Measurements from ENCODE around the gene NSDHL.
"Not testable (repeated sequence)": the region's sequence is repeated elsewhere in the genome, so short reads cannot be mapped to it uniquely, and the experiment has no call there.

NSDHL gene

DNA sequence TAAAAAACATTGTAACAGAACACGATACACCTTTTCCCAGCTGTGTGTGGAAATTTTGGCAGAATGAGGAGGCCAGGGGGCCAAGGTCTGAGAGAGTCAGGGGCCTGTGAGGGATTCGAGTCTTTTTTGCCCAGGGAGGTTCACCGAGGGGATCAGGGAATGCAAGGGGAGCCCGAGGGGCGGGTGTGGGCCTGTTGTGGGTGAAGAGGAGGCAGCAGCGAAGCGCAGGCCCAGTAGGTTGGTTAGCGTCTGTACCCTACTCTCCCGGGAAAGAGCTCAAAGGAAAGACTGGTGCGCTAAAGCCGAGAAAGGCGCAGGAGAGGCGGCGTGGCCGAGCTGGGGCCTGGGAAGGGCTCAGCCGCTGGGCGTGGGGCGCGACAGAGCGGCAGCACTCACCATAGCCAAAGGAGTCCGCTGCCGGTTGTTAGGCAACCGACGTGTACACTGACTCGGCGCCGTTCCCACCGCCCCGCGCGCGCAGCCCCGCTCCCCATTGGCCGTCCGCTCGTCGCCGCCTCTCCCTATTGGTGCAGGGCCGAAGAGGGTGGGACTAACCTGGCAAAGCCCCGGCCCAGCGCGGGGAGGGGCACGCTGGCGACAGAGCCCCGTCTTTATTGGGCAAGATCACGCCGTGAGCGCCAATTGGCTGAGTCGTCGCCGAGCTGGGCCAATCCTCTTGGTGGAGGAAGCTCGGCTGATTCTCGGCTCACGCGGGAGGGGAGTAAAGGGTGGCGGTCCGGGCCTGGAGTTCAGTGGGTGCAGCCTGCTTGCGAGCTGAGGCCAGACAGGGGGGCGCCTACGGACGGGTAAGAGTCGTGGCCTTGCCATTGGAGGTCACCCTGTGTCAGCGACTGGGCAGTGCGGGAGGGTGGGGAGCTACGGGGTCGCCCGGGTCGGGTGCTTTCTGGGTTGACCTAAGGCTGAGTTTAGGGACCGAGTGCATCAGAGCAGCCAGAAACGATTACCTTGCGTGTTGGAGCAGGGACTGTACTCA is at the start of gene NSDHL, which contains the start of gene CETN2:
NSDHL (plus strand) TSS at position 752 of the 994 bp plus-strand sequence. CDS start 15,262 bp downstream, outside the sequence.
CETN2 (minus strand) TSS at position 446 of the 994 bp plus-strand sequence; CDS start at position 399, 47 bp downstream.
- DNase-seq (ENCODE audit: low read depth in 1 of 2, low spot score in 1 of 2) = peak; percentile 85 to 94
- TF ChIP-seq JUND (IDR thresholded peaks at IDR 0.05; ENCODE audit: low read depth) = no peak
- in situ Hi-C loops (cut with HindIII; ENCODE audit: low pct_unique_long_range_greater_than_20kb, low sequenced_read_pairs) = no loop called here

GRCh38 chrX:152787062-152787461 is 43.8 kb upstream of the NSDHL start:
- in situ Hi-C loops (cut with HindIII; ENCODE audit: low pct_unique_long_range_greater_than_20kb, low sequenced_read_pairs); DNase-seq (ENCODE audit: low read depth in 1 of 2, low spot score in 1 of 2): not testable (repeated sequence)

GRCh38 chrX:152798945-152799344 is 31.9 kb upstream of the NSDHL start:
- DNase-seq (ENCODE audit: low read depth in 1 of 2, low spot score in 1 of 2) = no peak
- in situ Hi-C loops (cut with HindIII; ENCODE audit: low pct_unique_long_range_greater_than_20kb, low sequenced_read_pairs) = no loop called here
- no peak for TF ChIP-seq JUND (IDR thresholded peaks at IDR 0.05; ENCODE audit: low read depth)

GRCh38 chrX:152806035-152806434 is 24.8 kb upstream of the NSDHL start:
- no peak for TF ChIP-seq JUND (IDR thresholded peaks at IDR 0.05; ENCODE audit: low read depth)
- no peak for DNase-seq (ENCODE audit: low read depth in 1 of 2, low spot score in 1 of 2)
- in situ Hi-C loops (cut with HindIII; ENCODE audit: low pct_unique_long_range_greater_than_20kb, low sequenced_read_pairs) = no loop called here

DNA sequence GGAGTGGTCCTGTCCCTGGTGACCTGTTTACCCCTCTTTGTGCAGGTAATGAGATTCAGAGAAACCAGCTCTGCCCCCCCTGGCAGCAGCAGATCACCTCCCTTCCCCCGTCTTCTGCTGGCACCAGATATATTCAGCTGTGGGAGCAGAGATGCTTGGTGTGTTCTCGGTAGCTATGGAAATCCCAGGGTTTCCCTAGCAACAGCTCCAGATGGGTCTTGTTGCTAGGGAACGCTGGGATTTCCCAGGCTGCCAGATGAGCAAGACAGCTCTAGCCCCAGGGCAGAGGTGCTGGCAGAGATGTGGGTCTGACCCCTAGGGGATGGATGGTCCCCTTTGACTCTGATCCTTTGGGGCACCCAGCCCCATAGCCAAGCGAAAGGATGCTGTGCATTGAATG is 20.5 kb upstream of the NSDHL start:
- DNase-seq (ENCODE audit: low read depth in 1 of 2, low spot score in 1 of 2) = no peak
- no peak for TF ChIP-seq JUND (IDR thresholded peaks at IDR 0.05; ENCODE audit: low read depth)
- in situ Hi-C loops (cut with HindIII; ENCODE audit: low pct_unique_long_range_greater_than_20kb, low sequenced_read_pairs) = no loop called here

DNA sequence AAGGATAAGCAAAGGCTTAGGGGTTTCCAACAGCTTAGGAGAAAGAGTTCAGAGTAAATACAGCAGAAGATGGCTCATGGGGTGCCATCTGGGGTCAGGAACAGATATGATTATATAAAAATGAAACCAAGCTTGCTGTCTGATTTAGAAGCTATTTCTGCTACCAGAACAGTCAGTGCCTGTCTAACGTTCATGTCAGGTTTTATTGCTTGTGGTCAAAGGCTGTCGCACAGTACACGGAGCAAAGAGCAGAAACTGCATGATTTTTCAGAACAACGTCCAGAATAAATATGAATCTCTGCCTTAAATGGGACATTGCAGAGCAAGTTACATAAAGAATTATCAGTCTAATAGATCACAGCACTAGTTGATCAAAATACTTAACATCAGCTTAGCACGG is 17.7 kb upstream of the NSDHL start:
- in situ Hi-C loops (cut with HindIII; ENCODE audit: low pct_unique_long_range_greater_than_20kb, low sequenced_read_pairs) = no loop called here
- TF ChIP-seq JUND (IDR thresholded peaks at IDR 0.05; ENCODE audit: low read depth) = no peak
- no peak for DNase-seq (ENCODE audit: low read depth in 1 of 2, low spot score in 1 of 2)

GRCh38 chrX:152814048-152814447 is 16.8 kb upstream of the NSDHL start:
- in situ Hi-C loops (cut with HindIII; ENCODE audit: low pct_unique_long_range_greater_than_20kb, low sequenced_read_pairs) = no loop called here
- no peak for DNase-seq (ENCODE audit: low read depth in 1 of 2, low spot score in 1 of 2)
- TF ChIP-seq JUND (IDR thresholded peaks at IDR 0.05; ENCODE audit: low read depth) = no peak

DNA sequence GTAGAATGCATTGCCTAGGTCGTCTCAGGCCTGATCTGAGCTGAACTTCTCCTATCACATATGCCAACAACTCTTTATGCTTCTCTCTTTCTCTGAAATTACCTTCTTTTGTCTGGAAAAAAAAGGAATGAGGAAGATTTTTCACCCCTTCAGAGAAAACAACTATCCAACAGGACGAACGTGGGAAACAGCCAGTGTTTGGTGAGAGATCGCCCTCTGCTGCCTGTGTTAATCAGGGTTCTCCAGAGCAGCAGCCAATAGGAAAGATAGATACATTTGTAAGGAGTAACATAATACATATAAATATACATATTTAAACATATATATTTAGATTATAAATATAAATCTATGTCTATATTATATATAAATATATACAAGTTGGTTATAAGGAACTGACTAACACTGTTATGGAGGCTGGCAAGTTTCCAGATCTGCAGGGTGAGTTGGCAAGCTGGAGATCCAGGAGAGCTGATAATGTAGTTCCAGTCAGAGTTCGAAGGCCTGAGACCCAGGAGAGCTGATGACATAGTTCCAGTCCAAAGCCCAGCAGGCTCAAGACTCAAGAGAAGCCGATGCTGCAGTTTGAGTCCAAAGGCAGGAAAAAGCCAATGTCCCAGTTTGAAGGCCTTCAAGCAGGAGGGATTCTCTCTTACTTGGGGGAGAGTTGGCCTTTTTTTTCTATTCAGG is 13.6 kb upstream of the NSDHL start:
- in situ Hi-C loops (cut with HindIII; ENCODE audit: low pct_unique_long_range_greater_than_20kb, low sequenced_read_pairs) = no loop called here
- peak; percentile 13 to 43 for DNase-seq (ENCODE audit: low read depth in 1 of 2, low spot score in 1 of 2)
- TF ChIP-seq JUND (IDR thresholded peaks at IDR 0.05; ENCODE audit: low read depth) = no peak

DNA sequence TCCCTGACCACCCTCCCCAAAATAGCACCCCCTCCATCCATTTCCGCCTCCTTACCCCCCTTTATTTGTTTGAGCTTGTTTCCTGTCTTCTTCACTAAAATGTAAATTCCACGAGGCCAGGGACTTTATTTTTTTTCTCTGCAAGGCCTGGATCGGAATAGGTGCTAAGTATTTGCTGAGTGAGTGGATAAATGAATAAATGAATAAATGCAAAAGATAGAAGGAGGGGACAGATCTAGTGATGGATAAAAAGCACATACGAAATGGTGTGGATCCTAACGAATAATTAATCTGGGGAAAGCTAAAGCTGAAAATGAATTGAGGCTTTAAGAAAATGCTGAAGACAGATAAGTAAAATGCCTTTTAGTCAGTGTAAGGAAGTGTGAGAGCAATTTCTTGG is 12.5 kb upstream of the NSDHL start:
- in situ Hi-C loops (cut with HindIII; ENCODE audit: low pct_unique_long_range_greater_than_20kb, low sequenced_read_pairs) = no loop called here
- DNase-seq (ENCODE audit: low read depth in 1 of 2, low spot score in 1 of 2) = no peak
- no peak for TF ChIP-seq JUND (IDR thresholded peaks at IDR 0.05; ENCODE audit: low read depth)

GRCh38 chrX:152819266-152819665 is 11.6 kb upstream of the NSDHL start:
- in situ Hi-C loops (cut with HindIII; ENCODE audit: low pct_unique_long_range_greater_than_20kb, low sequenced_read_pairs) = no loop called here
- no peak for DNase-seq (ENCODE audit: low read depth in 1 of 2, low spot score in 1 of 2)

DNA sequence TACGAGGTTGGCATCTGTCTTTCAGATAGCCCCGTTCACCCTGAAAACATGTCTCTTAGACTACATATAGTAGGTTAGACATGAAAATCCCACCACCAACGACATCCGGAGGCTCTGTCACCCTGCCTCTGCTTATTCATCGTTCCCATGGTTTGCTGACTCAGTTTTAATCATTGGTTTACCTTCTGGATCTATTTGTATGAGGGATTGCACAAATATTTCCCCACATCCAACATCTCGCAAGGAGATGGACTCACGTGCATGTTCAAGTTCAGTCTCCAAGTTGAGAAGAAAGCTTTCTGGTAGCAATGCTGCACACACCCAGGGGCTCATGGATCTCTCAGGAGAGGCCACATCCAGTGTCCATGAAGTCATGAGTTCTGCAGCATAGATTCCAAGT is 11.1 kb upstream of the NSDHL start:
- TF ChIP-seq JUND (IDR thresholded peaks at IDR 0.05; ENCODE audit: low read depth) = no peak
- DNase-seq (ENCODE audit: low read depth in 1 of 2, low spot score in 1 of 2) = no peak
- in situ Hi-C loops (cut with HindIII; ENCODE audit: low pct_unique_long_range_greater_than_20kb, low sequenced_read_pairs) = no loop called here

More at GRCh38 chrX:152819266-152819665, 11.6 kb upstream of the NSDHL start:
- no peak for TF ChIP-seq JUND (IDR thresholded peaks at IDR 0.05; ENCODE audit: low read depth)

- in situ Hi-C loops (cut with HindIII; ENCODE audit: low pct_unique_long_range_greater_than_20kb, low sequenced_read_pairs) = no loop called here
- DNase-seq (ENCODE audit: low read depth in 1 of 2, low spot score in 1 of 2) = peak; percentile 20 to 48
- TF ChIP-seq JUND (IDR thresholded peaks at IDR 0.05; ENCODE audit: low read depth) = no peak
These were observed 9.6 kb upstream of the NSDHL start for GRCh38 chrX:152821145-152821765.
